Measurements from ENCODE around the gene FARP1. TPM values are rescaled to one million over a fixed set of nuclear protein-coding genes. Genes with fewer than 3 reads are reported as not detected.

FARP1 gene
- total RNA-seq, 4 donors from 2014 or later, result 13.1 to 71.2 (median 46.6) TPM

DNA sequence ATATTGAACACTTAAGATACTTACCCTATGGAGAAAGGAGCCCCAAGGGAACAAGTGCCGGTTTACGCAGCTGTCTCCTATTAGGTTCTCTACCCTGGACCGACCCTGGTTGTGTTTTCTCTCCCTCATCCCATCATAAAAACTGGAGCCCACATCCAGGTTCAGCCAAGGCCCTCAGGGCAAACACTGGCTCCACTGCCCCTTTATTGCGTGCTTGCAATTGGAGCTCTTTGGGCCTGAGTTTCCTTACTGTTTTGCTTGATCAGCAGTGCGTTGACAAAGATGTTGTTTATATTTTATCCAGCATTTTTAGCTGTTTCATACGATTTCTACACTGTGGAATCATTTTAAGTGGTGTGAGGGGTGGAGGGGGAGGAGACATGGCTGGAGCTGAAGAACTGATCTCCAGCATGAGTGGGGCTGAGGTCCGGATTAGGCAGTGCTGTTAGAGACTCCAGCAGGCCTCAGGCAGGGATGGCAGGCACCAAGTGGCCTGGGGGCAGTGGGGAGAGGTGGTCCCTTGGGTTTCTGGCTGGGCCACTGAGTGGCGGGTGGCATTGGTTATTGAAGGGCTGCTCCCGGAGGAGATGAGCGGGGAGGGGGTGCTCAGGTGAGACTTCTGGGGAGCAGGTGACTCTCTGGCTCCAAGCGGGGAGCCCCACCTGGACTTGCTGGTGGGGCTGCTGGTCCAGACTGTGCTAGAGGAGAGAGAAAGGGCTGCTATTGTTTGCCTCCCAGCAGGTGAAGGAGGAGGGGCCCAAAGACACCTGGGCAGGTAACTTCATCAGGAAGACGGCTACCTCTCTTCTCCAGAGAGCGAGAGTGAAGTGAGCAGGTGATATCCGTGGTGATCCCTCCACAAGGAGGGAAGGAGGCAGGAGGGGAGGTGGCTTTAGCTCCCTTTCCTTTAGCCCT, 96.5 kb downstream of the FARP1 start:
- Histone ChIP-seq H3K27ac (no peak overlapping the region), H3K4me3 (no peak overlapping the region), H3K36me3 (no peaks in the 10 kb centered on the region), H3K4me1 (no peaks in the 10 kb centered on the region), H3K27me3 (no peaks in the 10 kb centered on the region), H3K9me3 (no peaks in the 10 kb centered on the region)
- TF ChIP-seq, protein P1, sequence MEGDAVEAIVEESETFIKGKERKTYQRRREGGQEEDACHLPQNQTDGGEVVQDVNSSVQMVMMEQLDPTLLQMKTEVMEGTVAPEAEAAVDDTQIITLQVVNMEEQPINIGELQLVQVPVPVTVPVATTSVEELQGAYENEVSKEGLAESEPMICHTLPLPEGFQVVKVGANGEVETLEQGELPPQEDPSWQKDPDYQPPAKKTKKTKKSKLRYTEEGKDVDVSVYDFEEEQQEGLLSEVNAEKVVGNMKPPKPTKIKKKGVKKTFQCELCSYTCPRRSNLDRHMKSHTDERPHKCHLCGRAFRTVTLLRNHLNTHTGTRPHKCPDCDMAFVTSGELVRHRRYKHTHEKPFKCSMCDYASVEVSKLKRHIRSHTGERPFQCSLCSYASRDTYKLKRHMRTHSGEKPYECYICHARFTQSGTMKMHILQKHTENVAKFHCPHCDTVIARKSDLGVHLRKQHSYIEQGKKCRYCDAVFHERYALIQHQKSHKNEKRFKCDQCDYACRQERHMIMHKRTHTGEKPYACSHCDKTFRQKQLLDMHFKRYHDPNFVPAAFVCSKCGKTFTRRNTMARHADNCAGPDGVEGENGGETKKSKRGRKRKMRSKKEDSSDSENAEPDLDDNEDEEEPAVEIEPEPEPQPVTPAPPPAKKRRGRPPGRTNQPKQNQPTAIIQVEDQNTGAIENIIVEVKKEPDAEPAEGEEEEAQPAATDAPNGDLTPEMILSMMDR (IDR thresholded peaks at IDR 0.05), result no peak
- TF ChIP-seq POLR2A (IDR thresholded peaks at IDR 0.05), result no peak
- intact Hi-C loops (cut with DNase I; ENCODE audit: low total_unique reads), result no loop called here
- DNase-seq, result no peak

DNA sequence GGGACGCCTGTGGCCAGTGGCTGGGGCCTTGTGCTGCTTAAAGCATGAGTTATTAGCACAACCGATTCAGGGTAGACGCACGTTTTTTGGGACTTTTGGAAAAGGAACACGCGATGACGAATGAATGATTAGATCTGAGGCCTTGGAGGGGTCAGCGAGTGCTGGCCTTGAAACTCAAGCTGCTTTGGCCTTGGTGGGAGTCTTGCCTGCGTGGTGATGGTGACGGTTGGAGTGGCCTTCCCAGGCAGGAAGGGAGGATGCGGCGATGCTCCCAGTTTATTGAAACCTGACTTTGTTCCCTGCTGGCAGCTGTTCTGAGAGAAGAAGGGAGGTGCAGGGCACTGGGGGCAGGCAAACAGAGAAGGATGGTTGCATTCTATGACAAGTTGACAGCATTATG, 97.2 kb downstream of the FARP1 start:
- Histone ChIP-seq H3K36me3 (no peaks in the 10 kb centered on the region), H3K27ac (no peak overlapping the region), H3K9me3 (no peaks in the 10 kb centered on the region), H3K27me3 (no peaks in the 10 kb centered on the region), H3K4me1 (no peaks in the 10 kb centered on the region), H3K4me3 (no peak overlapping the region)
- intact Hi-C loops (cut with DNase I; ENCODE audit: low total_unique reads), result no loop called here
- no peak for DNase-seq
- TF ChIP-seq POLR2A (IDR thresholded peaks at IDR 0.05), result no peak
- TF ChIP-seq, protein P1 (IDR thresholded peaks at IDR 0.05), result no peak

DNA sequence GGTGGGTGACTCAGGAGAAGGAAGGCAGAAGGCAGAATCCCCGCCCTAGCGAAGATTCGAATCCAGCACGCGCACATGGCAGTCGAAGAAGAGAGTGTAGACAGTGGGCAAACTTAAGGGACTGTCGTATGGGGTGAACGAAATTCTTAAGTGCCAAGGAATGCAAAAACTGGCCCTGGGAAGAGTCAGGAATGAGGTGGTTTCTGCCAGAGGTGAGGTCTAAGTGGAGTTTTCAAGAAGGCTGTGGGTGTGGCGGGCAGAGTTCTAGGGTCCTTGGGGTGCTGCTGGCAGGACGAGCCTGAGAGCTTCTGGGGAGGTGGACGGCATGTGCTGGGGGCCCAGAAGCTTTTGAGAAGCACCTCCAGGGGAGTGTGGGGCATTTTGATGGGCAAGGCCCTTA, 98.1 kb downstream of the FARP1 start:
- Histone ChIP-seq H3K9me3 (no peaks in the 10 kb centered on the region), H3K4me3 (no peak overlapping the region), H3K4me1 (no peaks in the 10 kb centered on the region), H3K27me3 (no peaks in the 10 kb centered on the region), H3K27ac (no peak overlapping the region), H3K36me3 (no peaks in the 10 kb centered on the region)
- intact Hi-C loops (cut with DNase I; ENCODE audit: low total_unique reads), result no loop called here
- TF ChIP-seq POLR2A (IDR thresholded peaks at IDR 0.05), result no peak
- no peak for DNase-seq

DNA sequence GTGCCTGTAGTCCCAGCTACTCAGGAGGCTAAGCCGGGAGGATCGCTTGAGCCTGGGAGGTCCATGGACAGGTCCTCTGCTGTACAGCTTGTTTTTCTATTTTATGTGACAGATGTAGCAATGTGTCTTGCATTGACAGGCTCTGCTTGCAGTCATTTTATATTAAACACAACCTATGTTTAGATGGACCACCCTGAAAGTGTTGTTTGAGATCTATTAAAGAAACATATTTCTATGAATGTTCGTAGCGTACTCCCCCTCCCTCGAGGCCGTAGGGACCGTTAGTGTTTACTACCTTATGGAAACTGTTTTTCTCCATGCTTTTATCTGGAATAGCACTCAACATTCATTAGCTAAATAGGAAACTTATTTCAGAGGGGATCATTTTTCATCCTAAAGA, 99.1 kb downstream of the FARP1 start:
- Histone ChIP-seq H3K36me3 (no peaks in the 10 kb centered on the region), H3K4me1 (no peaks in the 10 kb centered on the region), H3K27me3 (no peaks in the 10 kb centered on the region), H3K4me3 (no peak overlapping the region), H3K27ac (no peak overlapping the region), H3K9me3 (no peaks in the 10 kb centered on the region)
- DNase-seq, result no peak
- TF ChIP-seq, protein P1 (IDR thresholded peaks at IDR 0.05), result no peak
- intact Hi-C loops (cut with DNase I; ENCODE audit: low total_unique reads), result no loop called here

DNA sequence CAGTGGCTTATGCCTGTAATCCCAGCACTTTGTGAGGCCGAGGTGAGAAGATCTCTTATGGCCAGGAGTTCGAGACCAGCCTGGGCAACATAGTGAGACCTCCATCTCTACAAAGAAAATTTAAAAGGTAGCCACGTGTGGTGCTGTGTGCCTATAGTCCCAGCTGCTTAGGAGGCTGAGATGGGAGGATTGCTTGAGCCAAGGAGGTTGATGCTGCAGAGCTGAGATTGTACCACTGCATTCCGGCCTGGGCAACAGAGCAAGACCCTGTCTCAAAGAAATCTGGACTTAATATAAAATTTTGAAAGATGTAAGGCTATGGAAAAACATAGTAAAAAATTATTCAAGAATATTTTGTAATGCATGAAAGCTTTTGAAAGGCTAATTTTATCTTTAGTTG, 99.5 kb downstream of the FARP1 start:
- no peak for DNase-seq
- no peak for TF ChIP-seq POLR2A (IDR thresholded peaks at IDR 0.05)
- TF ChIP-seq, protein P1 (IDR thresholded peaks at IDR 0.05), result no peak
- Histone ChIP-seq H3K27me3 (no peaks in the 10 kb centered on the region), H3K4me1 (no peaks in the 10 kb centered on the region), H3K36me3 (no peaks in the 10 kb centered on the region), H3K9me3 (no peaks in the 10 kb centered on the region), H3K27ac (no peak overlapping the region), H3K4me3 (no peak overlapping the region)
- intact Hi-C loops (cut with DNase I; ENCODE audit: low total_unique reads), result no loop called here
